H1 (cell line): ENCODE results near the gene DNAJC11. TPM values are rescaled to one million over a fixed set of nuclear protein-coding genes. Genes with fewer than 3 reads are reported as not detected.

Source experiments
- CTCF ChIA-PET: fragments of 300-600 bp; sonication (Branson Sonifier 250); formaldehyde crosslinking; loops from one replicate; lab custom pipeline; 2021; ENCODE audit not compliant: partially characterized antibody; lab: Charles Lee
- POLR2A ChIA-PET: fragments of 300-600 bp; sonication (Branson Sonifier 250); formaldehyde crosslinking; loops from one replicate; lab custom pipeline; 2021; ENCODE audit warnings: inconsistent platforms; ENCODE audit not compliant: partially characterized antibody; lab: Charles Lee
- DNase-seq, 2 experiments: peaks; one replicate each; pipeline versions ENCODE4 v3.0.0 to v3.0.0-alpha.2; 2010 to 2022; ENCODE audit warnings: low spot score in 2 of 2, low read depth in 1 of 2, mixed read lengths in 1 of 2
- FAIRE-seq: peaks from 2 replicates; lab custom pipeline; 2011; peaks lifted over from hg19 to GRCh38; lab: Jason Lieb, UNC
- H2AFZ ChIP-seq: 2 replicates; pipeline ENCODE4 v1.8.1; 2012; ENCODE audit warnings: low read length, inconsistent platforms
- H2AK5ac ChIP-seq: 2 replicates; pipeline ENCODE4 v1.6.1; 2013; ENCODE audit warnings: low read depth, low read length
- H2BK120ac ChIP-seq: replicated peaks from 2 replicates; pipeline ENCODE3; 2013; ENCODE audit warnings: low read depth, low read length, inconsistent platforms
- H2BK12ac ChIP-seq: 2 replicates; pipeline ENCODE4 v1.6.1; 2013; ENCODE audit warnings: low read depth, low read length
- H2BK15ac ChIP-seq: 2 replicates; pipeline ENCODE4 v1.6.1; 2013; ENCODE audit warnings: low read length
- H2BK20ac ChIP-seq: 2 replicates; pipeline ENCODE4 v1.6.1; 2013; ENCODE audit warnings: low read length
- H2BK5ac ChIP-seq: 2 replicates; pipeline ENCODE4 v1.6.1; 2013; ENCODE audit warnings: low read depth, low read length
- H3K14ac ChIP-seq: 2 replicates; pipeline ENCODE4 v1.6.1; 2013; ENCODE audit warnings: inconsistent platforms; ENCODE audit not compliant: insufficient read length
- H3K18ac ChIP-seq: 2 replicates; pipeline ENCODE4 v1.6.1; 2013; ENCODE audit warnings: low read length; ENCODE audit errors: extremely low read depth
- H3K23ac ChIP-seq: 2 replicates; pipeline ENCODE4 v1.6.1; 2013; ENCODE audit warnings: inconsistent platforms; ENCODE audit not compliant: insufficient read length
- H3K23me2 ChIP-seq: 2 replicates; pipeline ENCODE4 v1.6.1; 2013; ENCODE audit warnings: low read depth, low read length
- H3K27ac ChIP-seq: 2 replicates; pipeline ENCODE4 v1.6.1; 2011; ENCODE audit warnings: low read depth, low read length, inconsistent platforms
- H3K27me3 ChIP-seq, 4 experiments: replicated peaks in 1 of 4; 1 replicate in 1 of 4; 2 replicates in 3 of 4; pipeline versions ENCODE4 v1.6.1 to v1.8.1; 2011 to 2013; ENCODE audit warnings: low read length in 3 of 4, mild to moderate bottlenecking in 3 of 4, inconsistent platforms in 2 of 4, mixed read lengths in 2 of 4, moderate library complexity in 1 of 4; ENCODE audit not compliant: control insufficient read depth in 3 of 4, insufficient read depth in 3 of 4; ENCODE audit errors: extremely low read depth in 1 of 4
- H3K36me3 ChIP-seq, 4 experiments: 2 replicates each; pipeline versions ENCODE4 v1.6.1 to v1.8.1; 2011 to 2013; ENCODE audit warnings: mild to moderate bottlenecking in 4 of 4, low read length in 3 of 4, moderate library complexity in 2 of 4, control low read depth in 1 of 4, inconsistent platforms in 1 of 4; ENCODE audit not compliant: insufficient read depth in 4 of 4, control insufficient read depth in 2 of 4
- H3K4ac ChIP-seq: replicated peaks from 2 replicates; pipeline ENCODE3; 2013; ENCODE audit warnings: low read length, low read depth, mixed read lengths, inconsistent platforms; ENCODE audit not compliant: insufficient read length
- H3K4me1 ChIP-seq, 4 experiments: replicated peaks in 1 of 4; 1 replicate in 1 of 4; 2 replicates in 3 of 4; pipeline versions ENCODE4 v1.6.1 to v1.8.1; 2011 to 2013; ENCODE audit warnings: low read length in 3 of 4, inconsistent platforms in 2 of 4, mixed read lengths in 1 of 4; ENCODE audit not compliant: insufficient read depth in 4 of 4, control insufficient read depth in 3 of 4
- H3K4me2 ChIP-seq, 2 experiments: 2 replicates each; pipeline versions ENCODE4 v1.6.1 to v1.8.1; 2011 to 2013; ENCODE audit warnings: low read depth in 2 of 2, low read length in 2 of 2, control low read depth in 1 of 2, inconsistent platforms in 1 of 2, mild to moderate bottlenecking in 1 of 2; ENCODE audit not compliant: insufficient read depth in 1 of 2
- H3K4me3 ChIP-seq, 4 experiments: fragments of 200-600, 300-600 bp in 1 of 4; sonication (generic), shearing (Covaris generic), sonication (Bioruptor Twin) in 1 of 4; 2 replicates each; pipeline versions ENCODE4 v1.5.1 to v1.8.1; 2011 to 2016; ENCODE audit warnings: low read length in 4 of 4, low read depth in 3 of 4, control low read depth in 2 of 4, inconsistent platforms in 2 of 4, mild to moderate bottlenecking in 2 of 4, mixed read lengths in 1 of 4, moderate library complexity in 1 of 4; ENCODE audit not compliant: insufficient read depth in 2 of 4; ENCODE audit errors: extremely low read depth in 1 of 4
- H3K56ac ChIP-seq: replicated peaks from 2 replicates; pipeline ENCODE3; 2013; ENCODE audit warnings: low read depth, mild to moderate bottlenecking, mixed read lengths, low read length, inconsistent platforms; ENCODE audit not compliant: insufficient read length
- H3K79me1 ChIP-seq: 2 replicates; pipeline ENCODE4 v1.6.1; 2013; ENCODE audit warnings: low read depth, low read length, control low read depth
- H3K79me2 ChIP-seq, 2 experiments: 2 replicates each; pipeline versions ENCODE4 v1.6.1 to v1.8.1; 2012 to 2013; ENCODE audit warnings: low read length in 2 of 2, mild to moderate bottlenecking in 2 of 2, inconsistent platforms in 1 of 2; ENCODE audit not compliant: insufficient read depth in 2 of 2, control insufficient read depth in 1 of 2
- H3K9ac ChIP-seq, 4 experiments: replicated peaks in 1 of 4; 1 replicate in 1 of 4; 2 replicates in 3 of 4; pipeline versions ENCODE4 v1.6.1 to v1.8.1; 2011 to 2013; ENCODE audit warnings: low read depth in 3 of 4, low read length in 3 of 4, control low read depth in 2 of 4, mild to moderate bottlenecking in 2 of 4, moderate library complexity in 2 of 4, inconsistent platforms in 1 of 4; ENCODE audit errors: extremely low read depth in 1 of 4
- H3K9me3 ChIP-seq, 2 experiments: 2 replicates each; pipeline versions ENCODE4 v1.6.1 to v1.8.1; 2012 to 2013; ENCODE audit warnings: mild to moderate bottlenecking in 2 of 2, moderate library complexity in 2 of 2, control low read depth in 1 of 2, inconsistent platforms in 1 of 2, low read depth in 1 of 2, low read length in 1 of 2, mixed read lengths in 1 of 2; ENCODE audit not compliant: insufficient read depth in 2 of 2
- H4K20me1 ChIP-seq, 2 experiments: replicated peaks in 1 of 2; 2 replicates each; pipeline versions ENCODE3 to v1.8.1; 2011 to 2013; ENCODE audit warnings: inconsistent platforms in 2 of 2, low read length in 2 of 2, mild to moderate bottlenecking in 1 of 2; ENCODE audit not compliant: insufficient read depth in 2 of 2, control insufficient read depth in 1 of 2
- H4K5ac ChIP-seq: 2 replicates; pipeline ENCODE4 v1.6.1; 2013; ENCODE audit warnings: low read length, low read depth, mixed read lengths, inconsistent platforms; ENCODE audit not compliant: insufficient read length
- H4K8ac ChIP-seq: 2 replicates; pipeline ENCODE4 v1.8.0; 2013; ENCODE audit warnings: mild to moderate bottlenecking, moderate library complexity, low read length, inconsistent platforms; ENCODE audit not compliant: insufficient read depth; ENCODE audit errors: extremely low read depth
- H4K91ac ChIP-seq: replicated peaks from 2 replicates; pipeline ENCODE3; 2013; ENCODE audit warnings: low read length, mixed read lengths, inconsistent platforms; ENCODE audit not compliant: insufficient read length
- GTF2F1 ChIP-seq: IDR thresholded peaks from 2 replicates; pipeline ENCODE4 v1.6.1; 2012; ENCODE audit warnings: low read depth, low read length, improper control_type of control experiment, borderline replicate concordance
- KDM5A ChIP-seq: fragments of 200-600 bp; IDR thresholded peaks from 2 replicates; pipeline ENCODE4 v1.7.1; 2012; ENCODE audit warnings: mild to moderate bottlenecking, low read length, inconsistent platforms, mixed read lengths
- POLR2A ChIP-seq, 2 experiments: IDR thresholded peaks; 1 replicate in 1 of 2; 2 replicates in 1 of 2; pipeline ENCODE4 v1.6.1; 2011; ENCODE audit warnings: low read depth in 2 of 2, low read length in 2 of 2, mild to moderate bottlenecking in 2 of 2; ENCODE audit errors: control extremely low read depth in 1 of 2
- POLR2AphosphoS5 ChIP-seq: IDR thresholded peaks from 2 replicates; pipeline ENCODE4 v1.6.1; 2011; ENCODE audit warnings: low read depth, low read length
- RNF2 ChIP-seq: fragments of 200-900, 300-1000 bp; sonication (generic); IDR thresholded peaks from 2 replicates; pipeline ENCODE4 v1.7.1; 2016; ENCODE audit warnings: borderline replicate concordance, low read depth, mild to moderate bottlenecking, antibody characterized with exemption, low read length; ENCODE audit not compliant: poor library complexity, severe bottlenecking; ENCODE audit errors: missing control alignments
- RXRA ChIP-seq: IDR thresholded peaks from 2 replicates; pipeline ENCODE4 v1.6.1; 2011; ENCODE audit warnings: low read depth, mild to moderate bottlenecking, low read length, moderate library complexity; ENCODE audit not compliant: insufficient read depth
- SP2 ChIP-seq: IDR thresholded peaks from 2 replicates; pipeline ENCODE4 v1.6.1; 2012; ENCODE audit warnings: mild to moderate bottlenecking, low read length, inconsistent platforms
- SUZ12 ChIP-seq: fragments of 200-600 bp; sonication (generic); IDR thresholded peaks from 2 replicates; pipeline ENCODE4 v1.6.1; 2012; ENCODE audit warnings: mild to moderate bottlenecking, inconsistent platforms, low read length, moderate library complexity, mixed read lengths
- USF2 ChIP-seq: IDR thresholded peaks from 2 replicates; pipeline ENCODE4 v1.6.1; 2011; ENCODE audit warnings: low read length, improper control_type of control experiment
- WGBS, 2 experiments: shearing (Covaris generic) in 1 of 2; methylation state at CpG; one replicate each; pipeline versions ENCODE4 v1.1.6 to v1.1.7; 2013 to 2015; ENCODE audit warnings: low lambda C conversion rate in 2 of 2, mixed read lengths in 2 of 2, inconsistent platforms in 1 of 2, low coverage in 1 of 2, missing lambda C conversion rate in 1 of 2; ENCODE audit not compliant: insufficient replicate concordance in 2 of 2, insufficient coverage in 1 of 2, insufficient read length in 1 of 2; ENCODE audit errors: extremely low coverage in 1 of 2, missing lambda C conversion rate in 1 of 2; 5-methylcytosine and 5-hydroxymethylcytosine counted together
- polyA plus RNA-seq, 7 experiments: library from polyadenylated mRNA; depleted of rRNA in 3 of 7; stranded (reverse) in 5 of 7; unstranded in 2 of 7; fragments of >200 nt in 5 of 7; fragments of 200-250 nt in 2 of 7; gene quantifications; 1 replicate in 5 of 7; 2 replicates in 1 of 7; 4 replicates in 1 of 7; pipeline versions ENCODE4 v1.2.1 to v1.2.3, GENCODE V29; 2011 to 2013; ENCODE audit warnings: missing spikeins in 2 of 7, mixed read lengths in 2 of 7
- total RNA-seq: library from RNA; stranded (reverse); fragmentation: NEBNext Ultra II Directional; extraction: Animal tissue kit (Norgen Biotek cat#: 25700); gene quantifications from 2 replicates; pipeline ENCODE4 v1.2.1, GENCODE V29; 2021

DNAJC11 gene
- total and polyA plus RNA-seq, 2 of the 8 experiments (the other 6 are each of a cell fraction or from before 2014, with no cell fraction given): 43.9 to 90.9 TPM

- 91% methylated on average over 2 of the region's 2 CpGs; no CpG with 5 or more reads in 1 of the 2 experiments for WGBS, 2 experiments
- H4K5ac ChIP-seq: no peak overlapping the region
- H3K36me3 ChIP-seq: peaks cover 9 to 34% (median 22%) of the 10 kb centered on the region in 4 experiments
- POLR2A ChIA-PET: no interaction called here
- no peak overlapping the region for H3K56ac ChIP-seq
- no peak overlapping the region for H3K18ac ChIP-seq
- no peaks in the 10 kb centered on the region for H3K27me3 ChIP-seq
- no peaks in the 10 kb centered on the region for H3K9me3 ChIP-seq
- peaks cover 0 to 4% of the 10 kb centered on the region in 2 experiments; a peak in 2 of 4 replicates for H3K79me2 ChIP-seq
- peaks cover 0 to 1% of the 10 kb centered on the region in 2 experiments for H4K20me1 ChIP-seq
- DNase-seq: no peak
- no peak overlapping the region for H3K4me2 ChIP-seq
- H4K8ac ChIP-seq: no peak overlapping the region
- FAIRE-seq: no peak
- H2BK5ac ChIP-seq: no peak overlapping the region
- H3K4ac ChIP-seq: no peak overlapping the region
- no peak overlapping the region for H2AFZ ChIP-seq
- H2BK12ac ChIP-seq: no peak overlapping the region
- H2AK5ac ChIP-seq: no peak overlapping the region
- CTCF ChIA-PET: interaction anchor here (1.0 to 1.2 kb wide), 2 partner anchors 15 to 535 kb away, joined by 3 read pairs; no protein-coding TSS in a partner anchor
- TF ChIP-seq POLR2AphosphoS5: no peak
- TF ChIP-seq POLR2A (IDR thresholded peaks at IDR 0.05; ENCODE audit: control extremely low read depth in 1 of 2, low read depth in 2 of 2, low read length in 2 of 2): no peak
- no peak for TF ChIP-seq SUZ12
- no peak for TF ChIP-seq SP2
- TF ChIP-seq USF2: no peak
- no peak for TF ChIP-seq RNF2
- no peak for TF ChIP-seq RXRA
- no peak for TF ChIP-seq GTF2F1
- no peak for TF ChIP-seq KDM5A
- H3K23ac ChIP-seq: no peak overlapping the region
- no peak overlapping the region for H3K9ac ChIP-seq
- no peak overlapping the region for H2BK20ac ChIP-seq
- no peaks in the 10 kb centered on the region for H3K4me1 ChIP-seq
- H2BK15ac ChIP-seq: no peak overlapping the region
- peaks cover 2% of the 10 kb centered on the region; the same call in 1 of the 2 replicates for H3K79me1 ChIP-seq
- no peak overlapping the region for H3K4me3 ChIP-seq
- H2BK120ac ChIP-seq: no peak overlapping the region
- no peak overlapping the region for H4K91ac ChIP-seq
- H3K14ac ChIP-seq: no peak overlapping the region
- no peak overlapping the region for H3K27ac ChIP-seq
- no peaks in the 10 kb centered on the region for H3K23me2 ChIP-seq
These were observed 29.1 kb downstream of the DNAJC11 start for GRCh38 chr1:6672558-6672957.
